Thoracic aorta (tissue), 2 donors: ENCODE results near the gene C16orf74. TPM values are rescaled to one million over a fixed set of nuclear protein-coding genes. Genes with fewer than 3 reads are reported as not detected.

Experiments
- ATAC-seq: fragments of 150-250 bp; one replicate; pipeline ENCODE4 v1.8.0; 2017; ENCODE audit warnings: low read depth; ENCODE audit not compliant: insufficient number of reproducible peaks, low FRiP score
- DNase-seq: peaks from one replicate; pipeline ENCODE4 v3.0.0-alpha.2; 2020; ENCODE audit warnings: low spot score
- H3K27ac ChIP-seq, 2 donors: fragments of 200-600 bp; sonication (generic); 1 replicate in 1 of 2; 2 replicates in 1 of 2; pipeline ENCODE4 v1.5.1; 2016; ENCODE audit warnings: mild to moderate bottlenecking in 2 of 2, moderate library complexity in 2 of 2
- H3K27me3 ChIP-seq: fragments of 200-600 bp; sonication (generic); replicated peaks from 2 replicates; pipeline ENCODE4 v1.6.0; 2016; ENCODE audit warnings: mild to moderate bottlenecking; ENCODE audit not compliant: insufficient read depth
- H3K36me3 ChIP-seq: fragments of 200-600 bp; sonication (generic); one replicate; pipeline ENCODE4 v1.5.1; 2016
- H3K4me1 ChIP-seq, 2 donors: fragments of 200-600 bp; sonication (generic); 1 replicate in 1 of 2; 2 replicates in 1 of 2; pipeline versions ENCODE4 v1.5.1 to v1.6.0; 2016; ENCODE audit warnings: low read depth in 2 of 2, mild to moderate bottlenecking in 1 of 2; ENCODE audit not compliant: control insufficient read depth in 1 of 2
- H3K4me3 ChIP-seq: fragments of 200-600 bp; sonication (generic); 2 replicates; pipeline ENCODE4 v1.5.1; 2016; ENCODE audit warnings: mild to moderate bottlenecking
- H3K9me3 ChIP-seq: fragments of 200-600 bp; sonication (generic); 2 replicates; pipeline ENCODE4 v1.5.1; 2016
- total RNA-seq, 2 donors: library from RNA; depleted of rRNA; stranded (reverse); fragments of >200 nt; gene quantifications; one replicate each; pipeline versions ENCODE4 v1.1.0 to v1.2.3, GENCODE V29; 2016
- TF ChIP-seq, protein P1 (sequence below): fragments of 200-600 bp; sonication (generic); IDR thresholded peaks from one replicate; pipeline ENCODE4 v1.5.1; 2019; ENCODE audit warnings: antibody characterized with exemption

The C16orf74 gene
- total RNA-seq, 2 donors from 2014 or later = 1.2 TPM; not detected in 1

DNA sequence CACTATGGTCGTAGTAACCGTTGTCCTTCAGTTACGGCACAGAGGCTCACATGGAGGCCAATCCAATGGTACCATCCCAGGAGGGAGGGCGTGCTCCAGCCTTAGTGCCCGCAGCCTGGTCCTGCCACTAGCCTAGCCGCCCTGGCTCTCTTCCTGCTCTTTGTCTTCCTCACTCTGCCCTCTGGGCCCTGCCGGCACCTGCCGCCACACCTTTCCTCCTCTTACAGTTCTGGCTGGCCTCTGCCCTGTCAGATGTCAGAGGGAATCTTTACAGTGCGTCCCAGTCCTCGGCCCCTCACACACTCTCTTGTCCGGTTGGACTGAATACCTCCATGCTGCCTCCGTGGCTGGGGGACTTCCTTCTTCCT is 85.5 kb downstream of the C16orf74 start:
- Histone ChIP-seq H3K27me3 (no peaks in the 10 kb centered on the region), H3K27ac (no peak overlapping the region), H3K4me3 (no peak overlapping the region), H3K36me3 (peaks cover 78% of the 10 kb centered on the region), H3K9me3 (no peaks in the 10 kb centered on the region), H3K4me1 (no peaks in the 10 kb centered on the region)
- TF ChIP-seq, protein P1, sequence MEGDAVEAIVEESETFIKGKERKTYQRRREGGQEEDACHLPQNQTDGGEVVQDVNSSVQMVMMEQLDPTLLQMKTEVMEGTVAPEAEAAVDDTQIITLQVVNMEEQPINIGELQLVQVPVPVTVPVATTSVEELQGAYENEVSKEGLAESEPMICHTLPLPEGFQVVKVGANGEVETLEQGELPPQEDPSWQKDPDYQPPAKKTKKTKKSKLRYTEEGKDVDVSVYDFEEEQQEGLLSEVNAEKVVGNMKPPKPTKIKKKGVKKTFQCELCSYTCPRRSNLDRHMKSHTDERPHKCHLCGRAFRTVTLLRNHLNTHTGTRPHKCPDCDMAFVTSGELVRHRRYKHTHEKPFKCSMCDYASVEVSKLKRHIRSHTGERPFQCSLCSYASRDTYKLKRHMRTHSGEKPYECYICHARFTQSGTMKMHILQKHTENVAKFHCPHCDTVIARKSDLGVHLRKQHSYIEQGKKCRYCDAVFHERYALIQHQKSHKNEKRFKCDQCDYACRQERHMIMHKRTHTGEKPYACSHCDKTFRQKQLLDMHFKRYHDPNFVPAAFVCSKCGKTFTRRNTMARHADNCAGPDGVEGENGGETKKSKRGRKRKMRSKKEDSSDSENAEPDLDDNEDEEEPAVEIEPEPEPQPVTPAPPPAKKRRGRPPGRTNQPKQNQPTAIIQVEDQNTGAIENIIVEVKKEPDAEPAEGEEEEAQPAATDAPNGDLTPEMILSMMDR = no peak
- no peak for ATAC-seq
- no peak for DNase-seq

DNA sequence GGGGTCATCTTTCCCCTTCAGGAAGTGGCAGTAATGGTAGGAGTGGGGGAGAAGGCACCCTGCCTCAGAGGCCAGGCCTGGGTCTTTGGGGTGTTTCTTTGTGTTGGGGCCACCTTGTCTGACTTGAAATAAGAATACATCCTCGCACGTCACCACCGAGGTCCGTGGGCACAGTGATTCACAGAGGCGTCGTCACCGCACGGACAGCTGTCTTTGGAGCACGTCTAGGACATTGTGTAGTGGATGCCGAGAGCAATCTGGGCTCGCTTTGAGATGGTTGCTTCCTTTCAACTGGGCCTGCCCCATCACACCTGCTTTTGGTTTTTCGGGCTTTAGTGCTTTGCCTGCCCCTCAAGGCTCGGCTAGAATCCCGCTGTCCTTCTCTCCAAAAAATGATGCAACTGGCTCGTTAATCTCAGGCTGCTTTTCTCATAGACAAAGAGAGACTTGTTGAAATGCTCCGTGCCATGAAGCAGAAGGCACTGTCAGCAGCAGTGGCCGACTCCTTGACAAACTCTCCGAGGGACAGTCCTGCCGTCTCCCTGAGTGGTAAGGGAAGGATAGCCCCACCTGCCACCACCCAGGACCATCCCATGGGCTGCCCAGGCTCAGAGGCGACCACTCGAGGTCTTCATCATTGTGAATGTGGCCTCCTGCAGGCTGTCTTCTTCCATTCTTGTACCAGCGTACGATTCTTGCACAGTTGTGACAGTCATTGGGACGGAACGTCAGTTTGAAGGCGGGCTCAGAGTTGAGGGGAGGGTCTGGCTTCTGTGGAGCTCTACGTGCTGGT is 86.1 kb downstream of the C16orf74 start:
- no peak for DNase-seq
- no peaks in the 10 kb centered on the region for H3K9me3 ChIP-seq
- ATAC-seq = no peak
- TF ChIP-seq, protein P1 = no peak
- no peak overlapping the region for H3K27ac ChIP-seq
- peaks cover 76% of the 10 kb centered on the region for H3K36me3 ChIP-seq
- H3K27me3 ChIP-seq = no peaks in the 10 kb centered on the region
- H3K4me3 ChIP-seq = no peak overlapping the region
- no peaks in the 10 kb centered on the region for H3K4me1 ChIP-seq

DNA sequence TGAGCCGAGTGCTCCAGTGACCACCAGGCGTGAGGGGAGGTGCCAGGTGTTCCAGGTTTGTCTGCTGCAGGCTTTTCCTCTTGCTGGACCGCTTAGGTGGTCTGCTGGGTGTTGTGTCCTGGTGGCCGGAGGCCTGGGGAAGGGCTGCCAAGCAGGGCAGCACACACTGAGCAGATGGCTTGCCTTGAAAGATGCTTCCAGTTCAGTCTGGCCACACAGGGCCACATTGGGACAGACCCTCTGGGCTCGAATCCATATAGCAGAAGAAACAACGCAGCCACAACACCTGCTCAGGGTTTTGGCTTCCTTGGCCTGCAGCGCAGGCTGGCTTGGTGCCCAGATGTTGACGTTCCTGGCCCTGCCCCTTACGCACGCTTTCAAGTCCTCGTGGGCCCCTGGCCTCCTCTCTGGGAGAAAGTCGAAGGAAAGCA is 87.0 kb downstream of the C16orf74 start:
- Histone ChIP-seq H3K27me3 (no peaks in the 10 kb centered on the region), H3K9me3 (no peaks in the 10 kb centered on the region), H3K27ac (no peak overlapping the region), H3K36me3 (peaks cover 72% of the 10 kb centered on the region), H3K4me3 (no peak overlapping the region), H3K4me1 (no peaks in the 10 kb centered on the region)
- ATAC-seq = no peak
- no peak for DNase-seq
- TF ChIP-seq, protein P1 = no peak

DNA sequence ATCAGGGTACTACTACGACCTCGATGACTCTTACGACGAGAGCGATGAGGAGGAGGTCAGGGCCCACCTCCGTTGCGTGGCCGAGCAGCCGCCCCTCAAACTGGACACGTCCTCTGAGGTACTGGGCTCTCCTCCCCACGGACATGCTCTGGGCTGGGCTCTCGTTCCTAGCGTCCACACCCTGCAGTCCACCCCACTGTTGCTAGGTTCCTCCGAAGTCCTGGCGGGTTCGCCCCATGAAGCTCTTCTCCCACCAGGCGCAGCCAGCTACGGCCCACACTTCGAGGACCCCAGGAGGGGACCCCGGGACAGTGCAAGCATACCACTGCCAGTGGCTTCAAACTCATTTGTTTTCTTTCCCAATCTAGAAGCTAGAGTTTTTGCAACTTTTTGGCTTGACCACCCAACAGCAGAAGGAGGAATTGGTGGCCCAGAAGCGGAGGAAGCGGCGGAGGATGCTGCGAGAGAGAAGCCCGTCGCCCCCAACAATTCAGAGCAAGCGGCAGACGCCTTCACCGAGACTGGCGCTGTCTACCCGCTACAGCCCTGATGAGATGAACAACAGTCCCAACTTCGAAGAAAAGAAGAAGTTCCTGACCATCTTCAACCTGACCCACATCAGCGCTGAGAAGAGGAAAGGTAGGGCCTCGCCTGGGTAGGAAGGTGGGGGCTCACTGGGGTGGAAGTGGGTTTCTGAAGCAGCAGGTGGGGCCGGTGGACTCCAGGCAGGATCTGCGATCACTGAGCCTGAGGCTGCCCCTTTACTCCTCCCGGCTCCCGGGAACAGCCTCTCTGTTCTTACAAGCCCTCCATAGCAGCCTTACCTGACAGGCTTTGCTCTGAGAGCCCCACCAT is 87.7 kb downstream of the C16orf74 start:
- TF ChIP-seq, protein P1 = no peak
- no peak for DNase-seq
- Histone ChIP-seq H3K4me3 (no peak overlapping the region), H3K4me1 (no peaks in the 10 kb centered on the region), H3K27ac (no peak overlapping the region), H3K9me3 (no peaks in the 10 kb centered on the region), H3K27me3 (no peaks in the 10 kb centered on the region), H3K36me3 (peaks cover 75% of the 10 kb centered on the region)
- no peak for ATAC-seq

DNA sequence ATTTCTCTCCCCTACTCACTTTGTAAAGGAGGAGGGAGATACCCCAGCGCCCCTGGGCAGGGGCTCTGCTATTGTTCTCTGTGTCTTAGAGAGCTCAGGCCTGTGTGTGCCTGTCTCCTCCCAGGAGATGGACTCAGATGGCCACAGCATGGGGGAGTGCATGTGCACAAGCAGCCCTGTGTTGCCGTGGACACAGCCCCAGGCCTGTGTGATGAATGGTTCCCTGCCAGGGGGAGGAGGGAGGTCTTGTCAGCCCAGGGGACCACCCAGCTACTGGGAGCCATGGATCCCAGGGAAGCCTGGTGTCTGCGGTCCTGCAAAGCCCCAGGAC is 88.4 kb downstream of the C16orf74 start:
- TF ChIP-seq, protein P1 = no peak
- no peaks in the 10 kb centered on the region for H3K9me3 ChIP-seq
- no peaks in the 10 kb centered on the region for H3K27me3 ChIP-seq
- no peak for DNase-seq
- no peak overlapping the region for H3K4me3 ChIP-seq
- ATAC-seq = no peak
- no peaks in the 10 kb centered on the region for H3K4me1 ChIP-seq
- H3K27ac ChIP-seq = no peak overlapping the region
- peaks cover 76% of the 10 kb centered on the region for H3K36me3 ChIP-seq
